ENCODE data around the gene ZNF467.

ZNF467 gene

GRCh38 chr7:149773446-149774236, at the start of gene ZNF467:
TSS of gene ZNF467 (minus strand) at chr7:149773588. CDS start at chr7:149771032, 2,556 bp downstream.
- peak; percentile 83 for DNase-seq

GRCh38 chr7:149822353-149822943, 49.1 kb upstream of the ZNF467 start:
- no peak for DNase-seq

- DNase-seq, result no peak
Observed at GRCh38 chr7:149821191-149822148, 48.1 kb upstream of the ZNF467 start.

- peak; percentile 46 for DNase-seq
Observed at GRCh38 chr7:149820622-149821190, 47.3 kb upstream of the ZNF467 start.

- DNase-seq, result no peak
Observed at GRCh38 chr7:149819961-149820340, 46.6 kb upstream of the ZNF467 start.

- DNase-seq, result no peak
Observed at GRCh38 chr7:149819141-149819960, 46.0 kb upstream of the ZNF467 start.

- no peak for DNase-seq
Observed at GRCh38 chr7:149818536-149818840, 45.1 kb upstream of the ZNF467 start.

GRCh38 chr7:149817836-149818535, 44.6 kb upstream of the ZNF467 start:
- no peak for DNase-seq

GRCh38 chr7:149817301-149817771, 43.9 kb upstream of the ZNF467 start:
- no peak for DNase-seq

- no peak for DNase-seq
Observed at GRCh38 chr7:149816794-149817193, 43.4 kb upstream of the ZNF467 start.

- DNase-seq, result no peak
Observed at GRCh38 chr7:149816267-149816751, 42.9 kb upstream of the ZNF467 start.

GRCh38 chr7:149815661-149816266, 42.4 kb upstream of the ZNF467 start:
- no peak for DNase-seq

GRCh38 chr7:149815121-149815520, 41.7 kb upstream of the ZNF467 start:
- DNase-seq, result no peak

GRCh38 chr7:149814494-149814893, 41.1 kb upstream of the ZNF467 start:
- DNase-seq, result no peak

- no peak for DNase-seq
Observed at GRCh38 chr7:149813254-149814035, 40.1 kb upstream of the ZNF467 start.

GRCh38 chr7:149811831-149812490, 38.6 kb upstream of the ZNF467 start:
- DNase-seq, result no peak

- DNase-seq, result no peak
Observed at GRCh38 chr7:149811221-149811620, 37.8 kb upstream of the ZNF467 start.

GRCh38 chr7:149809215-149809614, 35.8 kb upstream of the ZNF467 start:
- DNase-seq, result no peak

- DNase-seq, result no peak
Observed at GRCh38 chr7:149808311-149808710, 34.9 kb upstream of the ZNF467 start.

- DNase-seq, result no peak
Observed at GRCh38 chr7:149806726-149807125, 33.3 kb upstream of the ZNF467 start.
